GM18873 (cell line): ENCODE measurements around the gene COG4.

ENCODE experiments used
- ATAC-seq: cut with Tn5 transposase; IDR thresholded peaks from one replicate; pipeline ENCODE4 v1.9.1; 2021; ENCODE audit warnings: mild to moderate bottlenecking, moderate library complexity, moderate number of reproducible peaks; ENCODE audit not compliant: unreplicated experiment, low FRiP score

Gene COG4

DNA sequence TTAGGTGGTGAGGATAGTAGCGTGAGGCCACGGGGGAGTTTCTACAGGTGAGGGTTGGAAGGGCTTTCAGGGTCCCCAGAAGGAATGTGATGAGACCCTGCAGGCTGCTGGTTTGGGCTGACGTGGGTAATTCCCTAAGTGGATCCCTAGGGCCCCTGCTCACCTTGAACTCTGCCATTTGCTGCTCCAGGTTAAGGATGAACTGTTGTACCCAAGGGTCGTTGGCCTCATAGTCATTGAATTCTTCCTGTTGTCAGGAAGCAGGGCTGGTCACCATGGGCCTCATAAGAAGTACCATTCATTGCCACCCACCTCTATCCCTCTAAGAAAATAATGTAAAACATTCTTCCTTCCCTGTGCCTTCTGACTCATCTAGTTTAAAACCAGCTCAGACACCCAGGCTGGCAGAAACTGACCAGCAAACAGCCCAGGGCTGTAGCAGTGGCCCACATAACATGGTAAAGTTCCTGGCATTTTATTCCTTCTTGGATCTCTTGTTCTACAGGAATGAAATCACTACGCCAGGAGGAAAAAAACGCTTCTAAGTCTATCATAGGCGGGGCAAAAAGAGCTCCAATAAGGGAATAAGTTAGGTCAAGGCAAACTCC is 41.3 kb downstream of the COG4 start:
- no peak for ATAC-seq

GRCh38 chr16:70480127-70481105 is 42.9 kb downstream of the COG4 start:
- no peak for ATAC-seq

DNA sequence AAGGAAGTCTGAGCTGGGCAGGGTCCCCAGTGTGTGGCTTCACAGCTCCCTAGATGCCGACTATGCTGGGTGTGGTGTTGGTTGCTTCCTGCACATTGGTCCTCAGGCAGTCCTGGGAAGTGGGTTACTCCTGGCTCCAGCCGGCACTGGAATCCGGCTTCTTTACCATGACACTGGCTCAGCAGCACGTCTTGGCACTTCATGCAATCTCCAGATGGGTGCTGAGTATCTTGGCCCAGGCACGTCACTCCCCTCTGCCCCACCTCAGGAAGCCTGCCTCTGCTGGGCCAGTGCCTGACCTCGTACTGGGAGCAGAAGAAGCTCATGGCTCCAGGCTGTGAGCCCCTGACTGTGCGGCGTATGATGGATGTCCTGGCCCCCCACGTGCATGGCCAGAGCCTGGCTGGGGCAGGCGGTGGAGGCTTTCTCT is 44.4 kb downstream of the COG4 start:
- no peak for ATAC-seq

DNA sequence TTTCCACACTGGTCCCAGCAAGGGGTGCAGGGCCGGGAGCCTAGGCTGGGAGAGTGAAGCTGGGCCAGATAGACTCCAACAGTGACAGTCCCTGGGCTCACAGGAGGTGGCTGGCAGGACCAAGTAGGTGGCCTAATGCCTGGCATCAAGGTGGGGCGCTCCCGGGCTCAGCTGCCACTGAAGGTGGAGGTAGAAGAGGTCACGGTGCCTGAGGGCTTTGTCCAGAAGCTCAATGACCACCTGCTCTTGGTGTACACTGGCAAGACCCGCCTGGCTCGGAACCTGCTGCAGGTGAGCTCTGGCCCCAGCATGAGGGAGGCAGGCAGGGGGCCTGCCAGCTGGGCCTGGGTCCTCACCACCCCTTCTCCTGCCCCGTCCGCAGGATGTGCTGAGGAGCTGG is 45.2 kb downstream of the COG4 start:
- ATAC-seq: no peak

DNA sequence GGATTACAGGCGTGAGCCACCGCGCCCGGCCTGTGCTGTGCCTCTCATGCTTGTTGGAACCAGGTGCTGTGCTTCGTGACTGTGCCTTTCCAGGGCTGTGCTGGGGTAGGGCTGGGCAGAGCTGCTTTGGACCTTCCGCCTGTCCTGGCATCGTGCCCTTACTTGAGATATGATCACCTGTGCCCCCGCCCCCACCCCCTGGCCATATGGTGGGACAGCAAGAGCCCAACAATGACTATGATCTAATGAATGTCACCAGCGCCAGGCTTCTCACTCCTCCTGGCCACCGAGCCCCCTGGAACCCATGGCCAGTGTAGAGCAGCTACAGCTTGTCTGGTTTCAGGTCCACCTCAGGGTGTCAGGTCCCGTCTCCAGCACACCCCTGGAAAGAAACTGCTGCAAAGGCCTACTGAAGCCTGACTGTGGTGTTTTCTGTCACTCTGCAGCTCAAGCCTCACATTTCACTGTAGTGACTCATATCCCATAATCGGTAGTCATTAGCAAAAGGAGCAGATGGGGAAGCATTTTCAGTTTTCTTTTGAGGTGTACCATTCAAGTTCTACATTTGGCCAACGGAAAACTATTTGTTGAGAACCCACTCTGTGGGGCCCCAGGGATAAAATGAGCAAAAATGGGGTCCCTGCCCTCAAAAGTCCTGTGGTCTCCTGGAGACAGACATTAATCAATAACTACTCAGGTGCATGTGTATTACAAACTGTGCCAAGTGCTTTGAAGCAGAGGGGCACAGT is 46.9 kb downstream of the COG4 start:
- ATAC-seq: peak; percentile 78

DNA sequence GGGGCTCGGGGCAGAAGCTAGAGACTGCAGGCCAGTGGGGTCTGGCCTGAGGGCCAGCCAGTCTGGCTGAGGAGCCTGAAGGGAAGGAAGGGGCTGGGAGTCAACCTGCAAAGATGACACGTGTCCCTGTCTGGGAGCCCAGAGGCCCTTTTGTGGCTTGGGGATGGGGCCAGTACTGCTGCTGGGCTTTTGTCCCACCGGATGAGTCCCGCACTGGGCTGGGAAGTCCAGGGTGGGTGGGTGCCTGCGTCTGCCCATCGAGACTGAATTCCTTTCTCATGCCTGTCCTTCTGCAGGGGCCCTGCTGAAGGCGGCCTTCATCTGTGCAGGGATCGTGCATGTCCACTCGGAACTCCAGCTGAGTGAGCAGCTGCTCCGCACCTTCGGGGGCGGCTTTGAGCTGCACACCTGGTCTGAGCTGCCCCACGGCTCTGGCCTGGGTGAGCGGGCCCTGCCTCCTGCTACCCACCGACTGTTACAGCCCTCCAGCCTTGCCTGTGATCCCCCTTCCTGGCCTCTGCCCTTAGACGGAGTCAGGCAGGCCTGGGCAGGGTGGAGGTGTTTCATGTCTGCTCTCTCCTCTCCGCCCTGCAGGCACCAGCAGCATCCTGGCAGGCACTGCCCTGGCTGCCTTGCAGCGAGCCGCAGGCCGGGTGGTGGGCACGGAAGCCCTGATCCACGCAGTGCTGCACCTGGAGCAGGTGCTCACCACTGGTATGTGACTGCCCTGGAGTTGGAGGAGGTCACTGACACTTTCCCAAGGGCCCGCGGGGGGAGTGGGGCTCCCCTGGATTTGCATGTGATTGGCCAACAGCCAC is 48.1 kb downstream of the COG4 start:
- ATAC-seq: no peak

GRCh38 chr16:70474320-70475053 is 48.9 kb downstream of the COG4 start:
- no peak for ATAC-seq

- ATAC-seq: no peak
Observed at GRCh38 chr16:70473446-70474319, 49.7 kb downstream of the COG4 start.

DNA sequence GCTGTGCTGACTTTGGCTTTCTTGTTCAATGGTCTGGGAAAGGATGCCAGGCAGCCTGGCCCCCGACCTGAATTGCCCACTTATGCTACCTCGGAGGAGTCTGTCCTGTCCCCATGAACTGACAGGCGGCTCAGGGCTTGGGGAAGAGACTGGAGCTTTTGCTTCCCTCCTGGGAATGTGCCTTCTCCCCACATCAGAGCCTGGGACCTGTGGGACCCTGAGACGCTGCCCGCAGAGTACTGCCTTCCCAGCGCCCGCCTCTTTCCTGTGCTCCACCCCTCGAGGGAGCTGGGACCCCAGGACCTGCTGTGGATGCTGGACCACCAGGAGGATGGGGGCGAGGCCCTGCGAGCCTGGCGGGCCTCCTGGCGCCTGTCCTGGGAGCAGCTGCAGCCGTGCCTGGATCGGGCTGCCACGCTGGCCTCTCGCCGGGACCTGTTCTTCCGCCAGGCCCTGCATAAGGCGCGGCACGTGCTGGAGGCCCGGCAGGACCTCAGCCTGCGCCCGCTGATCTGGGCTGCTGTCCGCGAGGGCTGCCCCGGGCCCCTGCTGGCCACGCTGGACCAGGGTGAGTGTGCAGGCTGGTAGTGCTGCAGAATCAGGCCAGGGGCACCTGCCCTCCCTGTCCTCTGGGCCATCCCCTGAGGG is 50.4 kb downstream of the COG4 start:
- no peak for ATAC-seq

DNA sequence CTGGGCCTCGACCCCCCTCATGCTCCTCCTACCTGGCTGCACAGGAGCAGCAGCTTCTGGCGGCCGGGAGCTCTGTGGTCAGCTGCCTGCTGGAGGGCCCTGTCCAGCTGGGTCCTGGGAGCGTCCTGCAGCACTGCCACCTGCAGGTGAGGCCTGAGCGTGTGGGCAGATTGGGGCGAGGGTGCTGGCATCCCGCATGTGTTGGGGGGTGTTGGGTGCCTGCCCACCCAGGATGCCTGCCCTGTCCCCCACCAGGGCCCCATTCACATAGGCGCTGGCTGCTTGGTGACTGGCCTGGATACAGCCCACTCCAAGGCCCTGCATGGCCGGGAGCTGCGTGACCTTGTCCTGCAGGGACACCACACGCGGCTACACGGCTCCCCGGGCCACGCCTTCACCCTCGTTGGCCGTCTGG is 52.4 kb downstream of the COG4 start:
- no peak for ATAC-seq

GRCh38 chr16:70470141-70470926 is 53.0 kb downstream of the COG4 start:
- ATAC-seq: no peak

DNA sequence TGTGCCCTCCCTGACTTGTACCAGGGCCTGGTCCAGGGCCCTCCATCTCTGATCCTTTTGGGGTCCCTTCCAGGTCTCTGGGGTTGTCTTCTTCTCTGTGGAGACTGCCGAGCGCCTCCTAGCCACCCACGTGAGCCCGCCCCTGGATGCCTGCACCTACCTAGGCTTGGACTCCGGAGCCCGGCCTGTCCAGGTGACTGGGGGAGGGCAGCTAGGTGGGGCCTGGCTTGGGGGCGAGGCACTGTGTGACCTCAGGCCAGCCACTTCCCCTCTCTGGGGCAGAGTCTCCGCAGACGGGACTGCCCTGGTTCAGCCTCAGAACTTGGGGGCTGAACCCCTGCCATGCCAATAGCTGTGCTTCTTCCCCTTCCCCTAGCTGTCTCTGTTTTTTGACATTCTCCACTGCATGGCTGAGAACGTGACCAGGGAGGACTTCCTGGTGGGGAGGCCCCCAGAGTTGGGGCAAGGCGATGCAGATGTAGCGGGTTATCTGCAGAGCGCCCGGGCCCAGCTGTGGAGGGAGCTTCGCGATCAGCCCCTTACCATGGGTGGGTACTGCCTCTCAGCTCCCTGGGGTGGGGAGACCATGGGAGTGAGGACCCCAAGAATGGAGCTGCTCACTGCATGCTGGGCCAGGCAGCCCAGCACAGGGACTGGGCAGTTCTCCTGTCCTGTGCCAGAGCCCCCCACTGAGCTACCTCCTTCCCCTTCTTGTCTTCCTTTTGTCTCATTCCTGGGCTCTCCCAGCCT is 54.4 kb downstream of the COG4 start:
- ATAC-seq: no peak

DNA sequence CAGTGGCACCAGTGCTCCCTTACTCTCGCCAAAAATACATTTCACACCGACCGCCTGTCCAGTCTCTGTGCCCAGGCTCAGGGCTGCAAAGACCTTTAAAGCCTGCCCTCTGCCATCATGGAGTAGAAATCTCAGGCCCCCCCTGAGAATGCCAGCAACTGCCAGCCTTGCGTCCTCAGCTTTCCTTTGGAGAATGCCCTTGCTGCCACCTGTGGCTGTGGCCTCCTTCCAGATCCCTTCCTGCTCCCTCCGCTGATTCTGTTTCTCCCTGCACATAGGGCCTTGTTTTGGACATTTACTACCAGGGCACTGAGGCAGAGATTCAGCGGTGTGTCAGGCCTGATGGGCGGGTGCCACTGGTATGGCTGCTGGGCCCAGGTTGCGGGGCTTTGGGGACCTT is 55.7 kb downstream of the COG4 start:
- no peak for ATAC-seq

GRCh38 chr16:70467113-70467512 is 56.2 kb downstream of the COG4 start:
- no peak for ATAC-seq

GRCh38 chr16:70466805-70467076 is 56.6 kb downstream of the COG4 start:
- ATAC-seq: no peak

GRCh38 chr16:70465999-70466804 is 57.2 kb downstream of the COG4 start:
- no peak for ATAC-seq
